Measurements from ENCODE around the gene ZNF451. TPM values are rescaled to one million over a fixed set of nuclear protein-coding genes. Genes with fewer than 3 reads are reported as not detected.

The ZNF451 gene
- polyA plus RNA-seq, 1 of the 3 experiments (the other 2 are of a cell fraction) = 8.5 TPM

DNA sequence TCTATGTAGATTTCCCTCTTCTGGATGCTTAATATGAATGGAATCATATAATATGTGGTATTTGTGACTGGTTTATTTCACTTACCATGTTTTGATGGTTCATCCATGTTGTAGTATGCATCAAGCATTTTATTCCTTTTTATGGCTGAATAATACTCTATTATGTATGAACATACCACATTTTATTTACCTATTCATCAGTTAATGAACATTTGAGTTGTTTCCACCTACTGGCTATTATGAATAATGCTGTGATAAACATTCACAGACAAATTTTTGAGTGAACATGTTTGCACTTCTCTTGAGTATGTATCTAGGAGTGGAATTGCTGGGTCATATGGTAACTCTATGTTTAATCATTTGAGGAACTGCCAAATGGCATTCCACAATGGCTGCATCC, 14.9 kb upstream of the ZNF451 start:
- H3F3A ChIP-seq (replicated peaks; ENCODE audit: insufficient read depth) = no peaks in the 10 kb centered on the region
- DNase-seq = no peak
- no peaks in the 10 kb centered on the region for H4K20me1 ChIP-seq (ENCODE audit: insufficient read depth)
- H3K9me2 ChIP-seq = no peaks in the 10 kb centered on the region
- no peak overlapping the region for H2AFZ ChIP-seq (ENCODE audit: low read depth)
- no peak overlapping the region for H3K4me3 ChIP-seq (ENCODE audit: low read depth in 2 of 2, low read length in 1 of 2)
- H3K9me3 ChIP-seq = 0 out of 2 replicates have a peak, but pooled peaks cover 7% of the 10 kb centered on the region
- H3K4me2 ChIP-seq = no peak overlapping the region
- H3K27ac ChIP-seq (ENCODE audit: low read depth in 2 of 2, low read length in 1 of 2) = no peak overlapping the region
- no peaks in the 10 kb centered on the region for H3K4me1 ChIP-seq (ENCODE audit: control insufficient read depth in 1 of 2, insufficient read depth in 2 of 2, low read depth in 1 of 2, low read length in 1 of 2)
- H3K36me3 ChIP-seq (replicated peaks in 1 of 2; ENCODE audit: control insufficient read depth in 1 of 2, insufficient read depth in 2 of 2, low read length in 1 of 2) = peaks cover 5 to 15% of the 10 kb centered on the region in 2 experiments
- no peak overlapping the region for H3K9ac ChIP-seq
- ChIA-PET POLR2A (no interaction called here), CTCF (no interaction called here)
- H3K27me3 ChIP-seq (ENCODE audit: insufficient read depth) = no peaks in the 10 kb centered on the region
- TF ChIP-seq, protein P1, sequence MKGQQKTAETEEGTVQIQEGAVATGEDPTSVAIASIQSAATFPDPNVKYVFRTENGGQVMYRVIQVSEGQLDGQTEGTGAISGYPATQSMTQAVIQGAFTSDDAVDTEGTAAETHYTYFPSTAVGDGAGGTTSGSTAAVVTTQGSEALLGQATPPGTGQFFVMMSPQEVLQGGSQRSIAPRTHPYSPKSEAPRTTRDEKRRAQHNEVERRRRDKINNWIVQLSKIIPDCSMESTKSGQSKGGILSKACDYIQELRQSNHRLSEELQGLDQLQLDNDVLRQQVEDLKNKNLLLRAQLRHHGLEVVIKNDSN (IDR thresholded peaks at IDR 0.05; ENCODE audit: borderline replicate concordance, low read depth) = no peak
- no peak for TF ChIP-seq POLR2AphosphoS5 (IDR thresholded peaks at IDR 0.05; ENCODE audit: low read depth, low read length)
- no peak for TF ChIP-seq TAF1 (IDR thresholded peaks at IDR 0.05; ENCODE audit: borderline replicate concordance, low read depth, low read length)
- TF ChIP-seq SIN3A (IDR thresholded peaks at IDR 0.05; ENCODE audit: borderline replicate concordance, low read depth, low read length) = no peak
- no peak for TF ChIP-seq TEAD4 (IDR thresholded peaks at IDR 0.05; ENCODE audit: borderline replicate concordance, insufficient read depth)
- no peak for TF ChIP-seq RXRA (IDR thresholded peaks at IDR 0.05; ENCODE audit: borderline replicate concordance, low read depth)
- no peaks in the 10 kb centered on the region for H3K79me2 ChIP-seq (ENCODE audit: insufficient read depth)

DNA sequence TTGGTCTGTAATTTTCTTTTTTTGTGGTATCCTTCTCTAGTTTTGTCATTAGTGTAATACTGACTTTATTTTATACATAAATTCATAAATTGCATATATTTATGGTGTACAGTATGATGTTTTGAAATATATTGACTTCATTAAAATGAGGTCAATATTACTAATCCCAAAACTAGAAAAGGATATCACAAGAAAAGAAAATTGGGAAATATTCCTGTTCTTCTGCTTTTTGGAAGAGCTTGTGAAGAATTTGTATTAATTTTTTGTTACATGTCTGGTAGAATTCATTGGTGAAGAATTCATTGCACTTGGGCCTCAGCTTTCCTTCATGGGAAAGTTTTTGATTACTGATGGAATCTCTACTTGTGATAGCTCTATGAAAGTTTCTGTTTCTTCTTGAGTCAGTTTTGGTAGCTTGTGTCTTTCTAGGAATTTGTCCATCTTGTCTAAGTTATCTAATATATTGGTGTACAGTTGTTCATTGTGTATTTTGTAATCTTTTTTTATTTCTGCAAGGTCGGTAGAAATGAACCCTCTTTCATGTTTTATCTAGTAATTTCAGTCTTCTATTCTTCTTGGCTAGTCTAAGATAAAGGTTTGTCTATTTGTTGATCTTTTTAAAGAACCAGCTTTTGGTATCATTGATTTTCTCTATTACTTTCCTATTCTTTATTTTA, 11.3 kb upstream of the ZNF451 start:
- Histone ChIP-seq H3K27me3 (ENCODE audit: insufficient read depth) (no peaks in the 10 kb centered on the region), H3K9ac (no peak overlapping the region), H3K9me2 (no peaks in the 10 kb centered on the region), H3K9me3 (0 out of 2 replicates have a peak, but pooled peaks cover 7% of the 10 kb centered on the region), H2AFZ (ENCODE audit: low read depth) (no peak overlapping the region), H3K4me1 (ENCODE audit: control insufficient read depth in 1 of 2, insufficient read depth in 2 of 2, low read depth in 1 of 2, low read length in 1 of 2) (no peaks in the 10 kb centered on the region), H3K36me3 (replicated peaks in 1 of 2; ENCODE audit: control insufficient read depth in 1 of 2, insufficient read depth in 2 of 2, low read length in 1 of 2) (peaks cover 5 to 21% of the 10 kb centered on the region in 2 experiments), H3K4me3 (ENCODE audit: low read depth in 2 of 2, low read length in 1 of 2) (no peak overlapping the region), H3K79me2 (ENCODE audit: insufficient read depth) (no peaks in the 10 kb centered on the region), H3K4me2 (no peak overlapping the region), H4K20me1 (ENCODE audit: insufficient read depth) (no peaks in the 10 kb centered on the region), H3K27ac (ENCODE audit: low read depth in 2 of 2, low read length in 1 of 2) (no peak overlapping the region), H3F3A (replicated peaks; ENCODE audit: insufficient read depth) (no peaks in the 10 kb centered on the region)
- ChIA-PET POLR2A (no interaction called here), CTCF (interaction anchor here (1.9 kb wide), 1 partner anchor 12 kb away, joined by 4 read pairs; no protein-coding TSS in a partner anchor)
- WGBS (ENCODE audit: low lambda C conversion rate) = 96% methylated on average over 1 of the region's 1 CpG
- DNase-seq = no peak
- TF ChIP-seq FOXJ3 (CRISPR knock-in tag; IDR thresholded peaks at IDR 0.05) (no peak), TAF1 (IDR thresholded peaks at IDR 0.05; ENCODE audit: borderline replicate concordance, low read depth, low read length) (no peak), GATA2 (CRISPR knock-in tag; IDR thresholded peaks at IDR 0.05) (no peak), RFX5 (IDR thresholded peaks at IDR 0.05; ENCODE audit: low read length) (no peak), EP300 (IDR thresholded peaks at IDR 0.05; ENCODE audit: borderline replicate concordance in 1 of 2, low read depth in 1 of 2, low read length in 1 of 2) (no peak), NRF1 (IDR thresholded peaks at IDR 0.05; ENCODE audit: low read depth, low read length) (no peak), RXRA (IDR thresholded peaks at IDR 0.05; ENCODE audit: borderline replicate concordance, low read depth) (no peak), POLR2AphosphoS5 (IDR thresholded peaks at IDR 0.05; ENCODE audit: low read depth, low read length) (no peak)
- TF ChIP-seq, protein P2, sequence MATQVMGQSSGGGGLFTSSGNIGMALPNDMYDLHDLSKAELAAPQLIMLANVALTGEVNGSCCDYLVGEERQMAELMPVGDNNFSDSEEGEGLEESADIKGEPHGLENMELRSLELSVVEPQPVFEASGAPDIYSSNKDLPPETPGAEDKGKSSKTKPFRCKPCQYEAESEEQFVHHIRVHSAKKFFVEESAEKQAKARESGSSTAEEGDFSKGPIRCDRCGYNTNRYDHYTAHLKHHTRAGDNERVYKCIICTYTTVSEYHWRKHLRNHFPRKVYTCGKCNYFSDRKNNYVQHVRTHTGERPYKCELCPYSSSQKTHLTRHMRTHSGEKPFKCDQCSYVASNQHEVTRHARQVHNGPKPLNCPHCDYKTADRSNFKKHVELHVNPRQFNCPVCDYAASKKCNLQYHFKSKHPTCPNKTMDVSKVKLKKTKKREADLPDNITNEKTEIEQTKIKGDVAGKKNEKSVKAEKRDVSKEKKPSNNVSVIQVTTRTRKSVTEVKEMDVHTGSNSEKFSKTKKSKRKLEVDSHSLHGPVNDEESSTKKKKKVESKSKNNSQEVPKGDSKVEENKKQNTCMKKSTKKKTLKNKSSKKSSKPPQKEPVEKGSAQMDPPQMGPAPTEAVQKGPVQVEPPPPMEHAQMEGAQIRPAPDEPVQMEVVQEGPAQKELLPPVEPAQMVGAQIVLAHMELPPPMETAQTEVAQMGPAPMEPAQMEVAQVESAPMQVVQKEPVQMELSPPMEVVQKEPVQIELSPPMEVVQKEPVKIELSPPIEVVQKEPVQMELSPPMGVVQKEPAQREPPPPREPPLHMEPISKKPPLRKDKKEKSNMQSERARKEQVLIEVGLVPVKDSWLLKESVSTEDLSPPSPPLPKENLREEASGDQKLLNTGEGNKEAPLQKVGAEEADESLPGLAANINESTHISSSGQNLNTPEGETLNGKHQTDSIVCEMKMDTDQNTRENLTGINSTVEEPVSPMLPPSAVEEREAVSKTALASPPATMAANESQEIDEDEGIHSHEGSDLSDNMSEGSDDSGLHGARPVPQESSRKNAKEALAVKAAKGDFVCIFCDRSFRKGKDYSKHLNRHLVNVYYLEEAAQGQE (IDR thresholded peaks at IDR 0.05; ENCODE audit: low read depth, low read length) = no peak
- TF ChIP-seq, protein P3, sequence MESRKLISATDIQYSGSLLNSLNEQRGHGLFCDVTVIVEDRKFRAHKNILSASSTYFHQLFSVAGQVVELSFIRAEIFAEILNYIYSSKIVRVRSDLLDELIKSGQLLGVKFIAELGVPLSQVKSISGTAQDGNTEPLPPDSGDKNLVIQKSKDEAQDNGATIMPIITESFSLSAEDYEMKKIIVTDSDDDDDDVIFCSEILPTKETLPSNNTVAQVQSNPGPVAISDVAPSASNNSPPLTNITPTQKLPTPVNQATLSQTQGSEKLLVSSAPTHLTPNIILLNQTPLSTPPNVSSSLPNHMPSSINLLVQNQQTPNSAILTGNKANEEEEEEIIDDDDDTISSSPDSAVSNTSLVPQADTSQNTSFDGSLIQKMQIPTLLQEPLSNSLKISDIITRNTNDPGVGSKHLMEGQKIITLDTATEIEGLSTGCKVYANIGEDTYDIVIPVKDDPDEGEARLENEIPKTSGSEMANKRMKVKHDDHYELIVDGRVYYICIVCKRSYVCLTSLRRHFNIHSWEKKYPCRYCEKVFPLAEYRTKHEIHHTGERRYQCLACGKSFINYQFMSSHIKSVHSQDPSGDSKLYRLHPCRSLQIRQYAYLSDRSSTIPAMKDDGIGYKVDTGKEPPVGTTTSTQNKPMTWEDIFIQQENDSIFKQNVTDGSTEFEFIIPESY (IDR thresholded peaks at IDR 0.05; ENCODE audit: borderline replicate concordance, low read depth) = no peak
